ENCODE results near the gene ASTN2.
"Not testable (repeated sequence)": the region's sequence is repeated elsewhere in the genome, so short reads cannot be mapped to it uniquely, and the experiment has no call there.

ASTN2 gene

DNA sequence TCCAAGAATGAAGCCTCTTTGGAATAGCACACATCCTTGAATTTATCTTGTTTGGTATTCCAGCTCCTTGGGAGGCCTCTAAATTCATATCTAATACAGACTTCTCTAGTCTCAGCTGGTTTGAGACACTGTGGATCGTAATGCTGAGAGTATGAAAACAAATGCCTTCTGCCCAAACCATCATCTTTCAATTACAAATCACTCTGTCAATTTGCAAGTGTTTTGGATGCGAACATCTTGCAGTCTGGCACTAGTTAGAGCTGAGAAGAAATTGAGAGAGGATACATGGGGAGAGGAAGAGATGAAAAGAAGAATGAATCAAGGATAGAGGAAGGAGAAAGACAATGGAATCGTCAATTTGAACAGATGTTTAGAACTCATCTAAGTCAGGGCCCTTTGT is 342.6 kb downstream of the ASTN2 start:
- H3K4me3 ChIP-seq (replicated peaks; ENCODE audit: low read depth, low read length), result no peak overlapping the region

DNA sequence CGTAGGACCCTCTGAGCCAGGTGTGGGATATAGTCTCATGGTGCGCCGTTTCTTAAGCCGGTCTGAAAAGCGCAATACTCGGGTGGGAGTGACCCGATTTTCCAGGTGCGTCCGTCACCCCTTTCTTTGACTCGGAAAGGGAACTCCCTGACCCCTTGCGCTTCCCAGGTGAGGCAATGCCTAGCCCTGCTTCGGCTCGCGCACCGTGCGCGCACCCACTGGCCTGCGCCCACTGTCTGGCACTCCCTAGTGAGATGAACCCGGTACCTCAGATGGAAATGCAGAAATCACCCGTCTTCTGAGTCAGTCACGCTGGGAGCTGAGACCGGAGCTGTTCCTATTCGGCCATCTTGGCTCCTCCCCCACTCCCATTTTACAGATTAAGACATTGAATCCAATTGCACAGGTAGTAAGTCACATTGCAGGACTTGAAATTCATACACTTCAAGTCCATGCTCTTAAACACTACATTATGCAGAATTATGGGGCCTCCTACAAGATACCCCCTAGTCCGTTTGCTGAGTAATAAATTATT is 343.1 kb downstream of the ASTN2 start:
- H3K4me3 ChIP-seq (replicated peaks; ENCODE audit: low read depth, low read length); DNase-seq (ENCODE audit: extremely low read depth, low read depth): not testable (repeated sequence)

More for the DNA sequence above, 342.6 kb downstream of the ASTN2 start:
- TF ChIP-seq, protein P1, sequence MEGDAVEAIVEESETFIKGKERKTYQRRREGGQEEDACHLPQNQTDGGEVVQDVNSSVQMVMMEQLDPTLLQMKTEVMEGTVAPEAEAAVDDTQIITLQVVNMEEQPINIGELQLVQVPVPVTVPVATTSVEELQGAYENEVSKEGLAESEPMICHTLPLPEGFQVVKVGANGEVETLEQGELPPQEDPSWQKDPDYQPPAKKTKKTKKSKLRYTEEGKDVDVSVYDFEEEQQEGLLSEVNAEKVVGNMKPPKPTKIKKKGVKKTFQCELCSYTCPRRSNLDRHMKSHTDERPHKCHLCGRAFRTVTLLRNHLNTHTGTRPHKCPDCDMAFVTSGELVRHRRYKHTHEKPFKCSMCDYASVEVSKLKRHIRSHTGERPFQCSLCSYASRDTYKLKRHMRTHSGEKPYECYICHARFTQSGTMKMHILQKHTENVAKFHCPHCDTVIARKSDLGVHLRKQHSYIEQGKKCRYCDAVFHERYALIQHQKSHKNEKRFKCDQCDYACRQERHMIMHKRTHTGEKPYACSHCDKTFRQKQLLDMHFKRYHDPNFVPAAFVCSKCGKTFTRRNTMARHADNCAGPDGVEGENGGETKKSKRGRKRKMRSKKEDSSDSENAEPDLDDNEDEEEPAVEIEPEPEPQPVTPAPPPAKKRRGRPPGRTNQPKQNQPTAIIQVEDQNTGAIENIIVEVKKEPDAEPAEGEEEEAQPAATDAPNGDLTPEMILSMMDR (IDR thresholded peaks at IDR 0.05; ENCODE audit: low read depth, low read length, missing control alignments), result no peak
- DNase-seq (ENCODE audit: extremely low read depth, low read depth), result no peak

DNA sequence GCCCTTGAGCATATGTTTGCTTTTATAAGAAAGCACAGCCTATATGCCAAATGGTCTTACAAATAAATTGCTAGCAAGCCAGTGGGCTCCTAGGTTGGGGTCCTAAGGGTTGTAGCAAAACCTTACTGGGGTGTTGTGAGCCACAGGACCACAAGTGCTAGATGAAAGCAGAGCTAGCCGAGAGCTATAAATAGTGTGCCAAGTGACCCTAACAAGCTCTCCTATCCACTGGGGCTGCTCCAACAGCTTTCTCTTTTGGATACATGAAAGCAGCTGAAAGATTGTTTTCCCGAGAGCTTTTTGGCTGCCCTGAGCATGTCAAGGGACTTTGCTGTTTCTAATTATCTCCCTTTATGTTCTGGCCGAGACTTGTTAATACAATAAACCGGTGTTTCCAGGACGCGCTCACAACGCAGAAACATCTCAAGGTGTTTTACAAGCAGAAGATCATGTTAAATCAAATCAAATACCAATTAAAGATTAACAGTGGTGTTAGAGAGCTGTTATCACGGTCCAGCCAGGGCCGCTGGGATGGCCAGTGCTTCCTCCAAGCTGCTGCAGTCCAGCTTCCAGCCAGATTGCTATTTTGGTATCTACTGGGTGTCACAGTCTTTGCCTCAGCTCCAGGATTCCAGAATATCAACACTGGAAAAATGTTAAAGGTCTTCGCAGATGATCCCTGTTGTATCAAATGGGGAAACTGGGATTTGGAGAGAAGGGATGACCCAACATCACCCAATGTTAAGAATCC is 351.0 kb downstream of the ASTN2 start:
- no peak overlapping the region for H3K4me3 ChIP-seq (replicated peaks; ENCODE audit: low read depth, low read length)
- TF ChIP-seq, protein P1 (IDR thresholded peaks at IDR 0.05; ENCODE audit: low read depth, low read length, missing control alignments), result no peak
- no peak for DNase-seq (ENCODE audit: extremely low read depth, low read depth)

DNA sequence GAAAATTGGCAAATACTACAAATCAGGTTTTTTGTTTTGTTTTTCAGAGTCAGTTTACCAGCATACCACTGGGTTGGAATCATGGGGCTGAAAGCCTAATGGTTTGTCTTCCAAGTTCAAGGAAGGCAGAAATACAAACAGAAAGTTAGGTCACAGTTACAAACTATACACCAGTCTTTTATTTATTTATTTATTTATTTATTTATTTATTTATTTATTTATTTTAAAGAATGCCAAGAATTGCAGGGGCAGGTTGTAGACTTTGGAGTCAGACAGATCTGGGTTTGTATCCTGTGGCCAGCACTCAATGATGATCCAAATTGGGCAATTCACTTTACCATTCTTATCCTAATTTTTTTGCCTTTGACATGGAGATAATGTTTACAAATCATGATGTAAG is 353.9 kb downstream of the ASTN2 start:
- no peak overlapping the region for H3K4me3 ChIP-seq (replicated peaks; ENCODE audit: low read depth, low read length)
- TF ChIP-seq, protein P1 (IDR thresholded peaks at IDR 0.05; ENCODE audit: low read depth, low read length, missing control alignments), result no peak

DNA sequence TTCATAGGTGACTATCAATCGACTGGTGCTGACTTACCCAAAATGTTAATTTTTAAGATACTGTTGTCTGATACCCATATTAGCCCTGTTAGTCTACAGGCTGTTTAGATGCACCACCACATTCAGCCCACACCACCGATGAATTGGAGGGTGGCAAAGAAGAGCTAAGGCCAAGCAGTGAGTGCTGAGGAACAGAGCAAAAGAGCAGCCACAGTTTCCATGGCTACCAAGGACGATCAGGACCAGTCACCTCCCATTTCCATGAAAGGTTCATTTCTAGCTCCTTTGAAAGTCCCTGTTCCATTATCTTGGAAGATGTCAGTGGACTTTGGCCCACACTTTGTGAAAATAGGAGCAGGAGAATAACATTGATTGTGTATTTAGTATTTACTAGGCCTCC is 364.9 kb downstream of the ASTN2 start:
- DNase-seq (ENCODE audit: extremely low read depth, low read depth), result no peak
- TF ChIP-seq, protein P1 (IDR thresholded peaks at IDR 0.05; ENCODE audit: low read depth, low read length, missing control alignments), result no peak
- H3K4me3 ChIP-seq (replicated peaks; ENCODE audit: low read depth, low read length), result no peak overlapping the region

More for the DNA sequence above, 353.9 kb downstream of the ASTN2 start:
- no peak for DNase-seq (ENCODE audit: extremely low read depth, low read depth)

DNA sequence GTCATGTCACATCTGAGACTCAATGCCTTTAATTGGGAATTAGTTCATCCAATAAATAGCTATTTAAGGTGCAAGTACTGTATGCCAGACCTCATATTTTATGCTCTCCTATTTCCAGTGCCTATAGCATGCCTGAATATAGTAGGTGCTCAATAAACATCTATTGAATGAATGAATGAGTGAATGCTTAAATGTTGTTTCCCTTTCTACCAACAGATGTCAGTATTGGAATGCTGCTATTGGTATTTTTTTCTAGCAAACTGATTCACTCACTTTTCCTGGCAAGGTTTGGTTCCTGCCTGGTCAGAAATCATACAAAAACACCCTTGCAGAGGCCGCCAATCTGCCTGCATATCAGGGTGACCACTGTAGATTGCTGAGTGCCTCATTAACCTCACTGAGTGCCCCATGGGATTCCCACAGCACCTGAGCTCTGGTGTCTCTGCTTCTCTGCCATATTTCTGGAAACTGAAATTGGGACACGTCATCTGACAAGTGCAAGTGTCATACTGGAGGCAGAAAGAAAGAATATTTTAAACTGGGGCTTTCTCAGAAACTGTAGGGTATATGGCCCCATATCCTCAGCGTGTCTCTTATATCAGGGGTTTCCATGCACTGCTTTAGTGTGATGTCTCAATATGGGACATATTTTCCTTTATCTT is 368.1 kb downstream of the ASTN2 start:
- TF ChIP-seq, protein P1 (IDR thresholded peaks at IDR 0.05; ENCODE audit: low read depth, low read length, missing control alignments), result peak; percentile 5
- no peak overlapping the region for H3K4me3 ChIP-seq (replicated peaks; ENCODE audit: low read depth, low read length)
- DNase-seq (ENCODE audit: extremely low read depth, low read depth), result no peak

DNA sequence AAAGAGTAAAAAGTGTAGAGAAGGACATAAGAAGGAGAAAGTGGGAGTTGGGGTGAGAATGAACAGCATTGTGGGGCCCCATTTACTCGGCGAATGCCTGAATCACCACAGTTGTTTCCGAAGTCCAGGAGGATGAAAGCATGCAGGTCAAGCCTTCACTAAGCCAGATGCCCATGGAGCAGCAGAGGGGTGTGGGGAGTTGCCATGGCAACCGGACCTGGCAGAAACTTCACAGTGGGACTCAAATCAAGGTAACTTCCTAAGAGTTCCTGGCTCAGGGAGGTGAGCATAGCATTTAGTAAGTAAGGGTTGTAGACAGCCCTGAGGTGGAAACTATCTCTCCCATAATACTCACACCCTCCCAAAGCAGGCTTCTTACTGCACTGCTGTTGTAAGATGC is 370.6 kb downstream of the ASTN2 start:
- TF ChIP-seq, protein P1 (IDR thresholded peaks at IDR 0.05; ENCODE audit: low read depth, low read length, missing control alignments), result no peak
- DNase-seq (ENCODE audit: extremely low read depth, low read depth), result no peak
- no peak overlapping the region for H3K4me3 ChIP-seq (replicated peaks; ENCODE audit: low read depth, low read length)

All from HFF-Myc (cell line).